ENCODE measurements around the gene ZSWIM1. TPM values are rescaled to one million over a fixed set of nuclear protein-coding genes. Genes with fewer than 3 reads are reported as not detected.

ZSWIM1 gene
- total and polyA plus RNA-seq, 2 of the 8 experiments (the other 6 are each of a cell fraction or from before 2014, with no cell fraction given), result 14.1 to 15.6 TPM

- TF ChIP-seq CHD7 (IDR thresholded peaks at IDR 0.05; ENCODE audit: insufficient replicate concordance, low read length), result no peak
- TF ChIP-seq TAF1 (IDR thresholded peaks at IDR 0.05; ENCODE audit: low read depth, low read length), result peak; percentile 88
- TF ChIP-seq MAX (IDR thresholded peaks at IDR 0.05), result peak; percentile 9; the same call in 1 of the 2 replicates
- TF ChIP-seq NRF1 (IDR thresholded peaks at IDR 0.05; ENCODE audit: low read depth, low read length), result no peak
- no peak for TF ChIP-seq RXRA (IDR thresholded peaks at IDR 0.05; ENCODE audit: insufficient read depth, low read depth, low read length)
- TF ChIP-seq NANOG (IDR thresholded peaks at IDR 0.05; ENCODE audit: insufficient read depth, low read depth, low read length, poor library complexity, severe bottlenecking), result no peak
- TF ChIP-seq SUZ12 (IDR thresholded peaks at IDR 0.05; ENCODE audit: low read length), result no peak
- TF ChIP-seq USF2 (IDR thresholded peaks at IDR 0.05; ENCODE audit: low read length), result no peak
Measured at GRCh38 chr20:45910670-45911485, 29.9 kb downstream of the ZSWIM1 start (continued).

Measured in H1 (cell line).